Esophagus muscularis mucosa (tissue), 4 donors: ENCODE results near the gene REG4.

ENCODE experiments used
- CTCF ChIP-seq, 3 experiments: fragments of 200-600 bp in 2 of 3; fragments of 450-650 bp in 1 of 3; sonication (generic) in 2 of 3; IDR thresholded peaks; one replicate each; pipeline ENCODE4 v1.5.1; 2017 to 2019; ENCODE audit warnings: antibody characterized with exemption in 3 of 3, mild to moderate bottlenecking in 2 of 3, moderate library complexity in 1 of 3
- EP300 ChIP-seq: sonication (generic); formaldehyde crosslinking; IDR thresholded peaks from one replicate; pipeline ENCODE4 v1.6.1; 2017; ENCODE audit warnings: antibody characterized with exemption
- POLR2A ChIP-seq: fragments of 450-650 bp; IDR thresholded peaks from one replicate; pipeline ENCODE4 v1.6.1; 2017; ENCODE audit warnings: antibody characterized with exemption, moderate library complexity, mild to moderate bottlenecking, low read depth
- POLR2AphosphoS5 ChIP-seq, 2 donors: sonication (generic); formaldehyde crosslinking; IDR thresholded peaks; one replicate each; pipeline ENCODE4 v1.6.1; 2017; ENCODE audit warnings: antibody characterized with exemption in 2 of 2

GRCh38 chr1:119795261-119796200 lies 15.7 kb downstream of the REG4 start:
- no peak for TF ChIP-seq POLR2A
- TF ChIP-seq CTCF (IDR thresholded peaks at IDR 0.05), result no peak
- TF ChIP-seq POLR2AphosphoS5 (IDR thresholded peaks at IDR 0.05), result no peak
- no peak for TF ChIP-seq EP300
